SK-N-SH (cell line): ENCODE measurements around the gene MACROD2. TPM values are rescaled to one million over a fixed set of nuclear protein-coding genes. Genes with fewer than 3 reads are reported as not detected.

ENCODE experiments used
- CTCF ChIA-PET: fragments of 300-600, 350-600 bp; formaldehyde crosslinking; extraction: SDS; loops from one replicate; lab custom pipeline; 2021; lab: Yijun Ruan, JAX
- POLR2A ChIA-PET: fragments of 350-600 bp; sonication (Branson Sonifier 250); formaldehyde crosslinking; extraction: SDS; loops from one replicate; lab custom pipeline; 2020; ENCODE audit warnings: antibody characterized with exemption, inconsistent platforms; lab: Yijun Ruan, JAX
- DNase-seq: peaks from one replicate; pipeline ENCODE4 v3.0.0; 2012
- H2AFZ ChIP-seq: fragments of 200-600 bp; sonication (generic); 2 replicates; pipeline ENCODE4 v1.8.1; 2016; ENCODE audit warnings: antibody characterized with exemption, mild to moderate bottlenecking, low read depth
- H3F3A ChIP-seq: fragments of 200-600 bp; sonication (generic); replicated peaks from 2 replicates; pipeline ENCODE3; 2016; ENCODE audit warnings: antibody characterized with exemption, mild to moderate bottlenecking; ENCODE audit not compliant: insufficient read depth
- H3K27ac ChIP-seq, 2 experiments: fragments of 200-500 bp in 1 of 2; fragments of 200-600 bp in 1 of 2; sonication (Bioruptor generic) in 1 of 2; sonication (generic), shearing (Covaris generic) in 1 of 2; 2 replicates each; pipeline versions ENCODE4 v1.5.1 to v1.6.1; 2014 to 2016; ENCODE audit warnings: low read depth in 2 of 2, inconsistent platforms in 1 of 2, low read length in 1 of 2, mild to moderate bottlenecking in 1 of 2, mixed read lengths in 1 of 2
- H3K27me3 ChIP-seq: fragments of 200-600 bp; sonication (generic), shearing (Covaris generic); 2 replicates; pipeline ENCODE4 v1.6.1; 2016; ENCODE audit warnings: mixed run types; ENCODE audit not compliant: insufficient read depth
- H3K36me3 ChIP-seq, 2 experiments: fragments of 200-500 bp in 1 of 2; fragments of 200-600 bp in 1 of 2; sonication (Bioruptor generic) in 1 of 2; sonication (generic) in 1 of 2; replicated peaks in 1 of 2; 2 replicates each; pipeline versions ENCODE3 to v1.5.1; 2014 to 2016; ENCODE audit warnings: low read length in 1 of 2, mild to moderate bottlenecking in 1 of 2; ENCODE audit not compliant: insufficient read depth in 2 of 2, control insufficient read depth in 1 of 2
- H3K4me1 ChIP-seq, 2 experiments: fragments of 200-500 bp in 1 of 2; fragments of 200-600 bp in 1 of 2; sonication (Bioruptor generic) in 1 of 2; sonication (generic), shearing (Covaris generic) in 1 of 2; 2 replicates each; pipeline versions ENCODE4 v1.5.1 to v1.6.1; 2014 to 2016; ENCODE audit warnings: low read depth in 1 of 2, low read length in 1 of 2, mixed run types in 1 of 2; ENCODE audit not compliant: insufficient read depth in 2 of 2, control insufficient read depth in 1 of 2
- H3K4me2 ChIP-seq: fragments of 200-600 bp; sonication (generic), shearing (Covaris generic); 2 replicates; pipeline ENCODE4 v1.6.1; 2017; ENCODE audit warnings: mixed run types
- H3K4me3 ChIP-seq, 2 experiments: fragments of 200-500 bp in 1 of 2; fragments of 200-600 bp in 1 of 2; sonication (Bioruptor generic) in 1 of 2; sonication (generic), shearing (Covaris generic) in 1 of 2; 2 replicates each; pipeline versions ENCODE4 v1.5.1 to v1.8.1; 2014 to 2016; ENCODE audit warnings: low read depth in 2 of 2, inconsistent platforms in 1 of 2, low read length in 1 of 2, mild to moderate bottlenecking in 1 of 2, mixed read lengths in 1 of 2, moderate library complexity in 1 of 2
- H3K79me2 ChIP-seq: fragments of 200-600 bp; sonication (generic); 2 replicates; pipeline ENCODE4 v1.8.1; 2017; ENCODE audit warnings: mild to moderate bottlenecking; ENCODE audit not compliant: insufficient read depth
- H3K9ac ChIP-seq: fragments of 200-600 bp; sonication (generic); 2 replicates; pipeline ENCODE4 v1.6.1; 2017; ENCODE audit warnings: mixed run types
- H3K9me2 ChIP-seq: fragments of 200-600 bp; sonication (generic); 2 replicates; pipeline ENCODE4 v1.6.1; 2017; ENCODE audit warnings: mixed run types
- H3K9me3 ChIP-seq: fragments of 200-600 bp; sonication (generic); 2 replicates; pipeline ENCODE4 v1.6.1; 2017; ENCODE audit warnings: mixed run types, mild to moderate bottlenecking, moderate library complexity
- H4K20me1 ChIP-seq: fragments of 200-600 bp; sonication (generic); 2 replicates; pipeline ENCODE4 v1.6.1; 2017; ENCODE audit warnings: mild to moderate bottlenecking, mixed run types; ENCODE audit not compliant: insufficient read depth
- CHD2 ChIP-seq: fragments of 150-350 bp; IDR thresholded peaks from 2 replicates; pipeline ENCODE4 v1.6.1; 2018; ENCODE audit warnings: low read length; ENCODE audit not compliant: partially characterized antibody
- ELF1 ChIP-seq: IDR thresholded peaks from 2 replicates; pipeline ENCODE4 v1.4.0; 2012
- EP300 ChIP-seq, 2 experiments: IDR thresholded peaks; 2 replicates each; pipeline versions ENCODE4 v1.4.0 to v1.6.1; 2012; ENCODE audit warnings: borderline replicate concordance in 1 of 2, low read depth in 1 of 2, low read length in 1 of 2
- EZH2phosphoT487 ChIP-seq: fragments of 200-600 bp; sonication (generic); IDR thresholded peaks from 2 replicates; pipeline ENCODE4 v1.6.1; 2017; ENCODE audit warnings: low read depth, mixed run types, mild to moderate bottlenecking, antibody characterized with exemption, moderate library complexity, borderline replicate concordance
- FOSL2 ChIP-seq: IDR thresholded peaks from 2 replicates; pipeline ENCODE4 v1.4.0; 2012; ENCODE audit warnings: low read depth, mild to moderate bottlenecking, moderate library complexity, borderline replicate concordance
- FOXJ3 ChIP-seq: sonication (generic); formaldehyde crosslinking; IDR thresholded peaks from 2 replicates; pipeline ENCODE4 v1.5.1; 2020; ENCODE audit warnings: mild to moderate bottlenecking, missing genetic modification reagents
- FOXM1 ChIP-seq: IDR thresholded peaks from 2 replicates; pipeline ENCODE4 v1.4.0; 2012; ENCODE audit warnings: low read depth, mild to moderate bottlenecking
- IRF3 ChIP-seq: fragments of 150-350 bp; IDR thresholded peaks from 2 replicates; pipeline ENCODE4 v1.6.1; 2016; ENCODE audit warnings: mild to moderate bottlenecking, low read depth, low read length
- MEF2A ChIP-seq: IDR thresholded peaks from 2 replicates; pipeline ENCODE4 v1.4.0; 2012; ENCODE audit warnings: low read depth, borderline replicate concordance
- NRF1 ChIP-seq: IDR thresholded peaks from 2 replicates; pipeline ENCODE4 v1.6.1; 2012; ENCODE audit warnings: low read depth, mild to moderate bottlenecking, low read length
- PBX3 ChIP-seq: IDR thresholded peaks from 2 replicates; pipeline ENCODE4; 2012
- RAD21 ChIP-seq: IDR thresholded peaks from 2 replicates; pipeline ENCODE4 v1.6.1; 2012; ENCODE audit warnings: mild to moderate bottlenecking, low read length
- RXRA ChIP-seq: IDR thresholded peaks from 2 replicates; pipeline ENCODE4 v1.4.0; 2012; ENCODE audit warnings: low read depth, mild to moderate bottlenecking, borderline replicate concordance
- TAF1 ChIP-seq: IDR thresholded peaks from 2 replicates; pipeline ENCODE4 v1.6.1; 2012; ENCODE audit warnings: low read depth, mild to moderate bottlenecking, low read length, moderate library complexity, borderline replicate concordance
- TEAD4 ChIP-seq: IDR thresholded peaks from 2 replicates; pipeline ENCODE4 v1.4.0; 2012; ENCODE audit warnings: mild to moderate bottlenecking, borderline replicate concordance; ENCODE audit not compliant: insufficient read depth
- YY1 ChIP-seq: IDR thresholded peaks from 2 replicates; pipeline ENCODE4 v1.4.0; 2012; ENCODE audit warnings: low read depth, mild to moderate bottlenecking
- WGBS: methylation state at CpG from one replicate; pipeline ENCODE4 v1.1.6; 2017; ENCODE audit warnings: low lambda C conversion rate; 5-methylcytosine and 5-hydroxymethylcytosine counted together
- polyA plus RNA-seq, 3 experiments: library from polyadenylated mRNA; depleted of rRNA; stranded (reverse); fragments of >200 nt; gene quantifications; 2 replicates each; pipeline ENCODE4 v1.2.3, GENCODE V29; 2012
- TF ChIP-seq, protein P1 (sequence below): IDR thresholded peaks from 2 replicates; pipeline ENCODE4 v1.6.1; 2012; ENCODE audit warnings: mild to moderate bottlenecking, low read depth, low read length, moderate library complexity

Gene MACROD2
- polyA plus RNA-seq, 1 of the 3 experiments (the other 2 are of a cell fraction): 0.33 TPM

GRCh38 chr20:14966808-14967207 lies 971.5 kb downstream of the MACROD2 start (continued):
- no peak for TF ChIP-seq FOSL2

GRCh38 chr20:14972256-14972655 lies 976.9 kb downstream of the MACROD2 start:
- Histone ChIP-seq H3K4me3 (no peak overlapping the region), H3F3A (no peaks in the 10 kb centered on the region)
- 69% methylated on average over 1 of the region's 1 CpG for WGBS
- no peak for TF ChIP-seq TAF1
- no peak for TF ChIP-seq EP300 (IDR thresholded peaks at IDR 0.05; ENCODE audit: borderline replicate concordance in 1 of 2, low read depth in 1 of 2, low read length in 1 of 2)
- TF ChIP-seq FOSL2: no peak
- TF ChIP-seq YY1: no peak
- no peak for TF ChIP-seq RAD21
- TF ChIP-seq FOXM1: no peak
- TF ChIP-seq ELF1: no peak
- TF ChIP-seq TEAD4: no peak
- TF ChIP-seq NRF1: no peak
- no peak for TF ChIP-seq PBX3
- TF ChIP-seq CHD2: no peak
- no peak for TF ChIP-seq RXRA
- TF ChIP-seq FOXJ3 (CRISPR knock-in tag): no peak
- TF ChIP-seq, protein P1, sequence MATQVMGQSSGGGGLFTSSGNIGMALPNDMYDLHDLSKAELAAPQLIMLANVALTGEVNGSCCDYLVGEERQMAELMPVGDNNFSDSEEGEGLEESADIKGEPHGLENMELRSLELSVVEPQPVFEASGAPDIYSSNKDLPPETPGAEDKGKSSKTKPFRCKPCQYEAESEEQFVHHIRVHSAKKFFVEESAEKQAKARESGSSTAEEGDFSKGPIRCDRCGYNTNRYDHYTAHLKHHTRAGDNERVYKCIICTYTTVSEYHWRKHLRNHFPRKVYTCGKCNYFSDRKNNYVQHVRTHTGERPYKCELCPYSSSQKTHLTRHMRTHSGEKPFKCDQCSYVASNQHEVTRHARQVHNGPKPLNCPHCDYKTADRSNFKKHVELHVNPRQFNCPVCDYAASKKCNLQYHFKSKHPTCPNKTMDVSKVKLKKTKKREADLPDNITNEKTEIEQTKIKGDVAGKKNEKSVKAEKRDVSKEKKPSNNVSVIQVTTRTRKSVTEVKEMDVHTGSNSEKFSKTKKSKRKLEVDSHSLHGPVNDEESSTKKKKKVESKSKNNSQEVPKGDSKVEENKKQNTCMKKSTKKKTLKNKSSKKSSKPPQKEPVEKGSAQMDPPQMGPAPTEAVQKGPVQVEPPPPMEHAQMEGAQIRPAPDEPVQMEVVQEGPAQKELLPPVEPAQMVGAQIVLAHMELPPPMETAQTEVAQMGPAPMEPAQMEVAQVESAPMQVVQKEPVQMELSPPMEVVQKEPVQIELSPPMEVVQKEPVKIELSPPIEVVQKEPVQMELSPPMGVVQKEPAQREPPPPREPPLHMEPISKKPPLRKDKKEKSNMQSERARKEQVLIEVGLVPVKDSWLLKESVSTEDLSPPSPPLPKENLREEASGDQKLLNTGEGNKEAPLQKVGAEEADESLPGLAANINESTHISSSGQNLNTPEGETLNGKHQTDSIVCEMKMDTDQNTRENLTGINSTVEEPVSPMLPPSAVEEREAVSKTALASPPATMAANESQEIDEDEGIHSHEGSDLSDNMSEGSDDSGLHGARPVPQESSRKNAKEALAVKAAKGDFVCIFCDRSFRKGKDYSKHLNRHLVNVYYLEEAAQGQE: no peak
- TF ChIP-seq EZH2phosphoT487: no peak
- TF ChIP-seq MEF2A: no peak
- TF ChIP-seq IRF3: no peak
- TF ChIP-seq, all 33 proteins: peak for 0
- no peaks in the 10 kb centered on the region for H4K20me1 ChIP-seq
- ChIA-PET POLR2A (no interaction called here), CTCF (no interaction called here)
- H3K79me2 ChIP-seq: no peaks in the 10 kb centered on the region
- no peak for DNase-seq
- H3K36me3 ChIP-seq: no peaks in the 10 kb centered on the region
- H2AFZ ChIP-seq: no peak overlapping the region
- H3K9me2 ChIP-seq: no peaks in the 10 kb centered on the region
- H3K27ac ChIP-seq: no peak overlapping the region
- no peaks in the 10 kb centered on the region for H3K9me3 ChIP-seq
- H3K4me2 ChIP-seq: no peak overlapping the region
- no peak overlapping the region for H3K9ac ChIP-seq
- H3K4me1 ChIP-seq: no peaks in the 10 kb centered on the region
- no peaks in the 10 kb centered on the region for H3K27me3 ChIP-seq
